Breast epithelium (tissue), 4 donors: ENCODE data around the gene DUSP7. TPM values are rescaled to one million over a fixed set of nuclear protein-coding genes. Genes with fewer than 3 reads are reported as not detected.
A peak's percentile ranks its signal among the peaks of the same experiment; 100 is the strongest.

Experiments used
- DNase-seq, 2 donors: peaks; one replicate each; pipeline ENCODE4 v3.0.0-alpha.2; 2019; ENCODE audit warnings: low spot score in 2 of 2
- H3K27ac ChIP-seq, 2 donors: fragments of 200-600 bp; sonication (generic) in 1 of 2; one replicate each; pipeline ENCODE4 v1.5.1; 2016 to 2019; ENCODE audit warnings: mild to moderate bottlenecking in 1 of 2
- H3K27me3 ChIP-seq, 2 donors: fragments of 200-600 bp; sonication (generic) in 1 of 2; one replicate each; pipeline versions ENCODE4 v1.5.1 to v1.6.0; 2017 to 2019; ENCODE audit warnings: control low read depth in 1 of 2, mild to moderate bottlenecking in 1 of 2
- H3K36me3 ChIP-seq: fragments of 200-600 bp; one replicate; pipeline ENCODE4 v1.5.1; 2019
- H3K4me1 ChIP-seq, 2 donors: fragments of 200-600 bp; sonication (generic); one replicate each; pipeline ENCODE4 v1.5.1; 2016 to 2019; ENCODE audit warnings: control low read depth in 1 of 2
- H3K4me3 ChIP-seq, 3 donors: fragments of 200-600 bp; sonication (generic); 1 replicate in 2 of 3; 2 replicates in 1 of 3; pipeline ENCODE4 v1.5.1; 2016 to 2019; ENCODE audit warnings: mild to moderate bottlenecking in 3 of 3, moderate library complexity in 2 of 3
- H3K9me3 ChIP-seq, 2 donors: fragments of 200-600 bp; sonication (generic) in 1 of 2; one replicate each; pipeline ENCODE4 v1.5.1; 2016 to 2019; ENCODE audit warnings: control low read depth in 1 of 2
- POLR2A ChIP-seq: fragments of 450-650 bp; IDR thresholded peaks from one replicate; pipeline ENCODE4 v1.6.1; 2016; ENCODE audit warnings: antibody characterized with exemption, mild to moderate bottlenecking, moderate library complexity
- POLR2AphosphoS5 ChIP-seq, 3 donors: sonication (generic); formaldehyde crosslinking; IDR thresholded peaks; one replicate each; pipeline ENCODE4 v1.6.1; 2017; ENCODE audit warnings: antibody characterized with exemption in 3 of 3
- intact Hi-C: fragments of 100-400 bp; cut with DNase I; formaldehyde crosslinking; loops from one replicate; pipeline ENCODE4 v1.15.1; 2023; ENCODE audit warnings: low total_unique reads
- total RNA-seq, 3 donors: library from RNA; depleted of rRNA; stranded (reverse); fragments of >200 nt; gene quantifications; one replicate each; pipeline ENCODE4 v1.1.0, GENCODE V29; 2016
- TF ChIP-seq, protein P1 (sequence below), 3 donors: fragments of 450-650 bp; IDR thresholded peaks; one replicate each; pipeline ENCODE4 v1.5.1; 2016 to 2017; ENCODE audit warnings: antibody characterized with exemption in 3 of 3, mild to moderate bottlenecking in 3 of 3, moderate library complexity in 3 of 3

Gene DUSP7
- total RNA-seq, 3 donors from 2014 or later, result 7.0 to 11.1 (median 8.6) TPM

DNA sequence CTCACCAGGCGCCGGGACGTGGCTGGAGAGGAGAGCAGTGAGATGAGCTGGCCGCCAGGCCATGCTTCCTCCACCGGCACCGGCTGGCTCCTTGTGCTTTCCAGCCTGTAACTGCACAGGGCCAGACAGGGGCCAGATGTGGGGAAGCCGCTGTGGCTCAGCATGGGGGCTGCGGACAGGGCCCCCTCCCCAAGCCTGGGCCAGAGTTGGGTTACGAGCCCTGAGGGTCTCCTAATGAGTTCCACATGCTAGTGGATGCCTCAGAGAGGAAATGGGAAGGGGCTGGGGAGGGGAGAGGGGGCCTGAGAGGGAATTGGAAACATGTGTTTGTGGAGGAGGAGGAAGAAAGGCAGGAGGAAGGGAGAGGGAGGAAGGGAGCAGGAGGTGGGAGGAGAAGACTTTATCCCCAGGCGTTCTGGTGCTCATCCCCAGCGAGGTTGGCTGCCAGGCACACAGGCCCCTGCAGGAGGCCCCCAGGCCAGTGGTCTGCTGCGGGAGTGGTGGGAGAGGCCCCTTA, 11.7 kb upstream of the DUSP7 start:
- TF ChIP-seq POLR2A (no peak), POLR2AphosphoS5 (IDR thresholded peaks at IDR 0.05) (no peak)
- TF ChIP-seq, protein P1, sequence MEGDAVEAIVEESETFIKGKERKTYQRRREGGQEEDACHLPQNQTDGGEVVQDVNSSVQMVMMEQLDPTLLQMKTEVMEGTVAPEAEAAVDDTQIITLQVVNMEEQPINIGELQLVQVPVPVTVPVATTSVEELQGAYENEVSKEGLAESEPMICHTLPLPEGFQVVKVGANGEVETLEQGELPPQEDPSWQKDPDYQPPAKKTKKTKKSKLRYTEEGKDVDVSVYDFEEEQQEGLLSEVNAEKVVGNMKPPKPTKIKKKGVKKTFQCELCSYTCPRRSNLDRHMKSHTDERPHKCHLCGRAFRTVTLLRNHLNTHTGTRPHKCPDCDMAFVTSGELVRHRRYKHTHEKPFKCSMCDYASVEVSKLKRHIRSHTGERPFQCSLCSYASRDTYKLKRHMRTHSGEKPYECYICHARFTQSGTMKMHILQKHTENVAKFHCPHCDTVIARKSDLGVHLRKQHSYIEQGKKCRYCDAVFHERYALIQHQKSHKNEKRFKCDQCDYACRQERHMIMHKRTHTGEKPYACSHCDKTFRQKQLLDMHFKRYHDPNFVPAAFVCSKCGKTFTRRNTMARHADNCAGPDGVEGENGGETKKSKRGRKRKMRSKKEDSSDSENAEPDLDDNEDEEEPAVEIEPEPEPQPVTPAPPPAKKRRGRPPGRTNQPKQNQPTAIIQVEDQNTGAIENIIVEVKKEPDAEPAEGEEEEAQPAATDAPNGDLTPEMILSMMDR (IDR thresholded peaks at IDR 0.05), result no peak
- H3K4me3 ChIP-seq, result no peak overlapping the region
- DNase-seq, result no peak
- H3K9me3 ChIP-seq, result no peaks in the 10 kb centered on the region
- no peaks in the 10 kb centered on the region for H3K27me3 ChIP-seq
- no peaks in the 10 kb centered on the region for H3K36me3 ChIP-seq
- H3K4me1 ChIP-seq, result peaks cover 4 to 5% of the 10 kb centered on the region in 2 donors
- peak overlapping the region; percentile 48 to 72 for H3K27ac ChIP-seq
- intact Hi-C loops, result no loop called here

DNA sequence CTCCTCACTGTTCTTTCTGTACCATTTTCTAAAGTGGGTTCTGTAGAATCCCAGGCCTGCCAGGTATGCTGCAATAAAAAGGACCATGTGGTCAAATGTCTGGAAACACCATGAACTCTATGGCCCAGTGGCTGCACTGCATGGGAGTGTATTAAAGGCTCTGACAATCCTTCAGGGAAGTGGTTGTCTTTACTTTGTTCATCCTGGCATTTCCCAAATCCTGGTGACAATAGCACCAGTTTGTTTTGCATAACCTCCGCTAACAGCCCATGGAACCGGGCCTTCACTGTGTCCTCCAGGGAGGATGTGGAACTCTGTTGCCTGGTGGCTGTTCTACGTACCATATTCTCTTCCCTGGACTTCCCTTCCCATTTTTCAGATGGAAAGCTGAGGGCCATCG, 11.2 kb upstream of the DUSP7 start:
- no peaks in the 10 kb centered on the region for H3K9me3 ChIP-seq
- H3K27me3 ChIP-seq, result no peaks in the 10 kb centered on the region
- H3K27ac ChIP-seq, result peak overlapping the region; percentile 48 to 72
- no peak overlapping the region for H3K4me3 ChIP-seq
- peaks cover 4 to 9% of the 10 kb centered on the region in 2 donors for H3K4me1 ChIP-seq
- no peak for TF ChIP-seq POLR2AphosphoS5 (IDR thresholded peaks at IDR 0.05)
- no peak for TF ChIP-seq POLR2A
- TF ChIP-seq, protein P1 (IDR thresholded peaks at IDR 0.05), result no peak
- intact Hi-C loops, result no loop called here
- H3K36me3 ChIP-seq, result no peaks in the 10 kb centered on the region
- no peak for DNase-seq

DNA sequence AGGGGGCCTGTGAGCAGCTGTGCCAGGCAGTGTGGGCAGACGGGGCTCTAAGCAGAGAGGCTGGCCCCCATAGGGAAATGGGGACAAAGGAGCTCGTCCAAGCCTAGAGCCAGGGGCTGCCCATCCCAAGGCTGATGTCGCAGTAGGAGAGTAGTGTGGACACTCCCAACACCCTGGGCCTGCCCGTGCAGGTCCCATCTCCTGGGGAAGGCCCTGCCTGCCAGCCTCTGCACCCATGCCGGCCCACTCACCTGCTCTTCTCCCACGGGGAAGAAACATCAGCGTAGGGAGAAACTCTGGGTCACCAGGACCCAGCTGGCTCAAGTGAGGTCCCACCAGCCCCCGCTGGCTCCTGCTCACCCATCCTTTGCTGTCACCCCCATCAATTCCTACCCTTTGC, 10.7 kb upstream of the DUSP7 start:
- no peaks in the 10 kb centered on the region for H3K9me3 ChIP-seq

DNA sequence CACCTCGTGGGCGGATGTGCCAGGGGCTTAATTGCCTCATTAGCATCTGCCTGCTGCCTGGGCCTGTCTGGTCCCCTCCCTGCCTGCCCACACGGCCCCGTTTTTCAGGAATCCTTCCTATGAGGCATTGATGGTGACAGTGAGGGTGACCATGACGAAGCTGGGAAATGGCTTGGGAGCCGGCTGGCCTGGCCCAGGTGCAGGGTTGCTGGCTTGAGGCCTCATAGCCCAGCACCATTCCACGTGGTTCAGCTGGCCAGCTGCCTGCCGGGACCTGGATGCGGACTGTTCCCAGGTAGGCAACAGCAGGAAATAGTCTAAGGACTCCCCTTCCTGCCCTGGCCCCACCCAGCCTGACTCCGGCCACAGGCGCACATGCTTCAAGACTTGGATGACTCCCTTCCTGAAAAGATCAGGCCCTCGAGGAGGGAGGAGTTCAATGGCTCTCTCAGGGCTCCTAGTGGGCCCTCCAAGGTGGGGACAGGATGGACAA, 8.9 kb upstream of the DUSP7 start:
- Histone ChIP-seq H3K4me1 (peaks cover 4 to 15% of the 10 kb centered on the region in 2 donors), H3K9me3 (no peaks in the 10 kb centered on the region), H3K36me3 (no peaks in the 10 kb centered on the region), H3K27ac (peak overlapping the region; percentile 81 to 85), H3K4me3 (no peak overlapping the region), H3K27me3 (no peaks in the 10 kb centered on the region)
- intact Hi-C loops, result no loop called here
- DNase-seq, result peak in 1 of 2 donors; percentile 92
- TF ChIP-seq POLR2AphosphoS5 (IDR thresholded peaks at IDR 0.05) (peak in 1 of 3 donors; percentile 33), POLR2A (no peak)

More for the DNA sequence above, 10.7 kb upstream of the DUSP7 start:
- DNase-seq, result no peak
- H3K27ac ChIP-seq, result peak overlapping the region in 1 of 2 donors; percentile 12
- peaks cover 4 to 9% of the 10 kb centered on the region in 2 donors for H3K4me1 ChIP-seq
- H3K27me3 ChIP-seq, result no peaks in the 10 kb centered on the region
- H3K36me3 ChIP-seq, result no peaks in the 10 kb centered on the region
- no peak overlapping the region for H3K4me3 ChIP-seq
- no peak for TF ChIP-seq POLR2AphosphoS5 (IDR thresholded peaks at IDR 0.05)
- intact Hi-C loops, result no loop called here

DNA sequence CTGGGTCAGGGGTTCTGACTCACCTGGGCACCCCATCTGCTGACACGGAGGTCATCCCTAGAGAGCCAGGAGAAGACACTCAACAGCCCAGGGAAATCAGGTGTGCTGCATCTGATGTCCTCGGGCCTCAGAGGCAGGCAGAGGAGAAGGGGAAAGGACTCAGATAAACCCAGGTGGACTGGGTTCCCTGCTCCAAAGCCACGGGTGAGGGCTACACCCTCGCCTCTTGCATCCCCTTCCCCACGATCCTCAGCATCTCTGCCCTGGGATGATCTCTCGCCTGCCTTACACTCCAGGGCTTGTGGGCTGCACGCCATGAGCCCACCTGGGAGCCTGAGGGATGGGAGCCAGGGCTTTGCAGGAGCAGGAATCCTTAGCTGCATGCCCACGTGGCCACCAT, 8.2 kb upstream of the DUSP7 start:
- Histone ChIP-seq H3K4me1 (peaks cover 4 to 15% of the 10 kb centered on the region in 2 donors), H3K36me3 (no peaks in the 10 kb centered on the region), H3K4me3 (no peak overlapping the region), H3K27ac (peak overlapping the region; percentile 81 to 85), H3K27me3 (no peaks in the 10 kb centered on the region), H3K9me3 (no peaks in the 10 kb centered on the region)
- no peak for DNase-seq
- intact Hi-C loops, result no loop called here
- TF ChIP-seq POLR2A (no peak), POLR2AphosphoS5 (IDR thresholded peaks at IDR 0.05) (no peak)
- TF ChIP-seq, protein P1 (IDR thresholded peaks at IDR 0.05), result no peak

DNA sequence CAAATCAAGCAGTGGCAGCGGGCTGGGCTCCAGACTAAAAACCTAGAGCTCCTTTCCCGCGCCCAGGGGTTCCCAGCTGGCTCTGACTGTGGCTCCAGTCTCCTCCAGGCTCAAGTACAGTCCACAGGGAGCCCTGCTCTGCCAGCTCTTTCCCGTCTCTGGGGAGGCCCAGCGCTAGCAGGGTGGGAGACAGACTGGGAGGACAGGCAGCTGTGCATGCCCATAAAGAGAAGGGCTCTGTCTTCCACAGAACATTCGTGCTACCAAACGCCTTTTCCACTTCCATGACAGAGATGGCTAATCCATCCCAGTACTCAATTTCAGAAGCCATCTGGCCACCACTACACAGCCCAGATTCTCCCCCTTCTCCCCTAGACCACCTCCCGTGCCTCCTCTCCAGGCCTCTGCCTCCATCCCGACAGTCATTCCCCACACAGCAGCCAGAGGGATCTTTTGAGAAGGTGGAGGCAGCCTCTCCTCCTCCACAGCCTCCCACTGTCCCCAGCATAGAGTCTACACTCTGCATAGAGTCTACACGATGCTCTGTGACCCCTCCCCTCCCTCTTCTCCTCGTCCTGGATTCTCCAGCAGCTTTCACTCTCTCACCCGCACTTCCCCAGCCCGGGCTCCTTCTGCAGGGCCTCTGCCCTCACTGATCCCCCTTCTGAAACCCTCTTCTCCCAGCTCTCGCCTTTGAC, 6.8 kb upstream of the DUSP7 start:
- intact Hi-C loops, result no loop called here
- peak overlapping the region; percentile 43 to 55 for H3K27ac ChIP-seq

More for the DNA sequence above, 6.8 kb upstream of the DUSP7 start:
- no peaks in the 10 kb centered on the region for H3K36me3 ChIP-seq
- no peaks in the 10 kb centered on the region for H3K9me3 ChIP-seq
- peaks cover 4 to 10% of the 10 kb centered on the region in 2 donors for H3K4me1 ChIP-seq
- no peak for TF ChIP-seq POLR2AphosphoS5 (IDR thresholded peaks at IDR 0.05)
- TF ChIP-seq, protein P1 (IDR thresholded peaks at IDR 0.05), result no peak
- no peak for TF ChIP-seq POLR2A
- no peak for DNase-seq
- no peaks in the 10 kb centered on the region for H3K27me3 ChIP-seq
- H3K4me3 ChIP-seq, result no peak overlapping the region
